Breast epithelium (tissue), 4 donors: Measurements from ENCODE around the gene FBXL22. TPM values are rescaled to one million over a fixed set of nuclear protein-coding genes. Genes with fewer than 3 reads are reported as not detected.

Source experiments
- DNase-seq, 2 donors: peaks; one replicate each; pipeline ENCODE4 v3.0.0-alpha.2; 2019; ENCODE audit warnings: low spot score in 2 of 2
- H3K27ac ChIP-seq, 2 donors: fragments of 200-600 bp; sonication (generic) in 1 of 2; one replicate each; pipeline ENCODE4 v1.5.1; 2016 to 2019; ENCODE audit warnings: mild to moderate bottlenecking in 1 of 2
- H3K27me3 ChIP-seq, 2 donors: fragments of 200-600 bp; sonication (generic) in 1 of 2; one replicate each; pipeline versions ENCODE4 v1.5.1 to v1.6.0; 2017 to 2019; ENCODE audit warnings: control low read depth in 1 of 2, mild to moderate bottlenecking in 1 of 2
- H3K36me3 ChIP-seq: fragments of 200-600 bp; one replicate; pipeline ENCODE4 v1.5.1; 2019
- H3K4me1 ChIP-seq, 2 donors: fragments of 200-600 bp; sonication (generic); one replicate each; pipeline ENCODE4 v1.5.1; 2016 to 2019; ENCODE audit warnings: control low read depth in 1 of 2
- H3K4me3 ChIP-seq, 3 donors: fragments of 200-600 bp; sonication (generic); 1 replicate in 2 of 3; 2 replicates in 1 of 3; pipeline ENCODE4 v1.5.1; 2016 to 2019; ENCODE audit warnings: mild to moderate bottlenecking in 3 of 3, moderate library complexity in 2 of 3
- H3K9me3 ChIP-seq, 2 donors: fragments of 200-600 bp; sonication (generic) in 1 of 2; one replicate each; pipeline ENCODE4 v1.5.1; 2016 to 2019; ENCODE audit warnings: control low read depth in 1 of 2
- POLR2A ChIP-seq: fragments of 450-650 bp; IDR thresholded peaks from one replicate; pipeline ENCODE4 v1.6.1; 2016; ENCODE audit warnings: antibody characterized with exemption, mild to moderate bottlenecking, moderate library complexity
- POLR2AphosphoS5 ChIP-seq, 3 donors: sonication (generic); formaldehyde crosslinking; IDR thresholded peaks; one replicate each; pipeline ENCODE4 v1.6.1; 2017; ENCODE audit warnings: antibody characterized with exemption in 3 of 3
- intact Hi-C: fragments of 100-400 bp; cut with DNase I; formaldehyde crosslinking; loops from one replicate; pipeline ENCODE4 v1.15.1; 2023; ENCODE audit warnings: low total_unique reads
- total RNA-seq, 3 donors: library from RNA; depleted of rRNA; stranded (reverse); fragments of >200 nt; gene quantifications; one replicate each; pipeline ENCODE4 v1.1.0, GENCODE V29; 2016
- TF ChIP-seq, protein P1 (sequence below), 3 donors: fragments of 450-650 bp; IDR thresholded peaks; one replicate each; pipeline ENCODE4 v1.5.1; 2016 to 2017; ENCODE audit warnings: antibody characterized with exemption in 3 of 3, mild to moderate bottlenecking in 3 of 3, moderate library complexity in 3 of 3

The FBXL22 gene
- total RNA-seq, 3 donors from 2014 or later, result 0.64 to 3.5 (median 2.0) TPM

DNA sequence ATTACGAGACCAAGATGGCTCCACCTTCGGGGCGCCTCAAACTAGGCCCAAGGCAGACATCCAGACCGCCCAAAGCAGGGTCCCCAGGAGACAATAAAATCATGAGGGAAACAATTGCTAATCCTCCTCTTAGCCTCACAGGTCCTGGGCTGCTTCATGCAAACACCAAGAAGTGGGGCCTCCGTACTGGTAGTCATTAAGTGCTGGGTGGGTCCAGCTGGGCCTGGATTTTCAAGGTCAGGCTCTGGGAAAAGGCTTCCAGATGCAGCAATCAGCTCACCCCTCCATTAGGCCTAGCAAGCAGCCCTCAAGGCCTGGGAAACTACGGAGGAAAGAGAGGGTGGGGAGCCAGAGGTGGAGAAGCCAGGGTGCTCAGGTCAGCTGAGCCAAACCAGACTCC is 634 bp downstream of the FBXL22 start:
- H3K27ac ChIP-seq, result peak overlapping the region; percentile 86 to 87
- TF ChIP-seq, protein P1, sequence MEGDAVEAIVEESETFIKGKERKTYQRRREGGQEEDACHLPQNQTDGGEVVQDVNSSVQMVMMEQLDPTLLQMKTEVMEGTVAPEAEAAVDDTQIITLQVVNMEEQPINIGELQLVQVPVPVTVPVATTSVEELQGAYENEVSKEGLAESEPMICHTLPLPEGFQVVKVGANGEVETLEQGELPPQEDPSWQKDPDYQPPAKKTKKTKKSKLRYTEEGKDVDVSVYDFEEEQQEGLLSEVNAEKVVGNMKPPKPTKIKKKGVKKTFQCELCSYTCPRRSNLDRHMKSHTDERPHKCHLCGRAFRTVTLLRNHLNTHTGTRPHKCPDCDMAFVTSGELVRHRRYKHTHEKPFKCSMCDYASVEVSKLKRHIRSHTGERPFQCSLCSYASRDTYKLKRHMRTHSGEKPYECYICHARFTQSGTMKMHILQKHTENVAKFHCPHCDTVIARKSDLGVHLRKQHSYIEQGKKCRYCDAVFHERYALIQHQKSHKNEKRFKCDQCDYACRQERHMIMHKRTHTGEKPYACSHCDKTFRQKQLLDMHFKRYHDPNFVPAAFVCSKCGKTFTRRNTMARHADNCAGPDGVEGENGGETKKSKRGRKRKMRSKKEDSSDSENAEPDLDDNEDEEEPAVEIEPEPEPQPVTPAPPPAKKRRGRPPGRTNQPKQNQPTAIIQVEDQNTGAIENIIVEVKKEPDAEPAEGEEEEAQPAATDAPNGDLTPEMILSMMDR (IDR thresholded peaks at IDR 0.05), result no peak
- TF ChIP-seq POLR2AphosphoS5 (IDR thresholded peaks at IDR 0.05) (no peak), POLR2A (no peak)
- intact Hi-C loops, result no loop called here
- peak overlapping the region; percentile 0 to 53 (median 36) for H3K4me3 ChIP-seq
- H3K9me3 ChIP-seq, result no peaks in the 10 kb centered on the region
- H3K36me3 ChIP-seq, result no peaks in the 10 kb centered on the region
- no peaks in the 10 kb centered on the region for H3K27me3 ChIP-seq
- DNase-seq, result no peak
- peaks cover 6 to 10% of the 10 kb centered on the region in 2 donors for H3K4me1 ChIP-seq

DNA sequence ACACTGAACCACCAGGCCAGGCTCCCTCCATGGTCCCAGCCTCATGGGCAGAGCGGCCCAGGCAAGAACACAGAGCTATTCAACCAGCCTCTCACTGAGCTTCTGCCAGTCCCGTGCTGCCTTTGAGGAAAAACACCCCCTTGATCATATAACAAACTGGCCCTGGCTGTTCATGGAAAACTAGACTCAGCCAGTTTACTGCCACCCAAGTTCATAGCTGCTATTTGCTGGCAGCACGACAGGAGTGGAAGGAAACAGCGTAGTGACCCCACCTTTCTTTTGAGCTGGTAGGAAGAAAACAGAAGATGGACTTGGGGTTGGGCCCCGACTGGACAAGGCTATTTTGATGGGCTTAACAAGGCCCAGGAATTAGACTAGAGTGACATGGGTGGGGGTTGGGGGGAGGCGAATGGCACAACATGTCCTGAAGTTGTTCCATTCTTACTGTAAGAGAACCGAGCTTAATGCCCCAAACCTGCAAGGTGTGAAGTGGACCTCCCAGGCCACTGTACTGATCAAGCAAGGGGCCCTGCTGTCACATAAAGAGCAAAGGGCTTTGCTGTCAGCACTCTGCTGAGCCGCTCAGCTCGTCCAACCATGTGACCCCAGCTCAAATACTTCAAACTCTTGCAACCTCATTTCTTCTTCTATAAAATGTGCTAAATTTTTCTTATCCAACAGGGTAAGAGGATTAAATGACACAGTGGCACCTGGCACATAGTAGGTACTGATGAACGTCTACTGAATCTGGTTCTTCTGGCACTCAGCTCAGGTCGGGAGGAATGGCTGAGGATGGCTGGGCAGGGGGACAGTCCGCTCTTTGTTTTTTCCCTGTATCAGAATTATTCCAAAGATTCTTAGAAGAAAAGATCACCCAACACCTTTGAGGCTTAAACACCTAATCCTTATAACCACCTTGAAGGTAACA is 1.6 kb downstream of the FBXL22 start:
- no peaks in the 10 kb centered on the region for H3K27me3 ChIP-seq
- peaks cover 6 to 10% of the 10 kb centered on the region in 2 donors for H3K4me1 ChIP-seq
- H3K36me3 ChIP-seq, result no peaks in the 10 kb centered on the region
- no peak for TF ChIP-seq POLR2A
- TF ChIP-seq, protein P1 (IDR thresholded peaks at IDR 0.05), result no peak
- DNase-seq, result no peak
- no peaks in the 10 kb centered on the region for H3K9me3 ChIP-seq
- H3K27ac ChIP-seq, result peak overlapping the region; percentile 86 to 87
- peak overlapping the region in 2 of 3 donors; percentile 82 to 90 for H3K4me3 ChIP-seq
- intact Hi-C loops, result no loop called here

DNA sequence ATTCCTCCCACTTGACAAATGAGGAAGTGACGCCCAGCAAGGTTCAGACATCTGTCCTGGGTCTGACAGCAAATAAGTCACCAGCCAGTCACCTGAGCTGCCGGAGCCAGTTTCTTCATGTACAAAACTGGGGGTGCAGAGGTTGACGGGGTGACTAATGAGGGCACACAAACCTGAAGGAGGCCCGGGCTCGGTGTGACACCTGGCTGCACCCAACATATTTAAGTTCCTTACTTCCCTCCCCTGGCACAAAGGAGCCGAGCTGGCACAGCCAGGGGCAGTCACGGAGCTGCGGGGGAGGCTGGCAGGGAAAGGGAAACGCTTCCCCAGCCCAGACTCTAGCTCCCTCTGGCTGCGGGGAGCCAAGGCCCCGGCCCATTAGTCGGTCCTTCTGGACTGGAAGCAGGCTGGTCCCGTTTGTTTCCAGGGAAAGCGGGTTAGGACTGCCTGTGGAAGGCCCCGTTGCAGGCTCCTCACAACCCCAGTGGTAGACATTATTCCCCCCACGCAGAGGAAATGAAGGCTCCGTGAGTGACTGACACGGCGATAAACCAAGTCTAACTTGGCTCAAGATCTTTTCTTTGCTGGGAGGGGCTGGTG is 2.3 kb downstream of the FBXL22 start:
- TF ChIP-seq, protein P1 (IDR thresholded peaks at IDR 0.05), result peak in 2 of 3 donors; percentile 51 to 72
- peak in 1 of 3 donors; percentile 15 for TF ChIP-seq POLR2AphosphoS5 (IDR thresholded peaks at IDR 0.05)
- TF ChIP-seq POLR2A, result no peak
- H3K4me3 ChIP-seq, result peak overlapping the region; percentile 58 to 90 (median 82)
- H3K4me1 ChIP-seq, result peaks cover 6 to 10% of the 10 kb centered on the region in 2 donors
- intact Hi-C loops, result no loop called here
- H3K9me3 ChIP-seq, result no peaks in the 10 kb centered on the region
- H3K27ac ChIP-seq, result peak overlapping the region; percentile 86 to 87
- H3K27me3 ChIP-seq, result no peaks in the 10 kb centered on the region
- peak; percentile 73 to 81 for DNase-seq
- no peaks in the 10 kb centered on the region for H3K36me3 ChIP-seq

DNA sequence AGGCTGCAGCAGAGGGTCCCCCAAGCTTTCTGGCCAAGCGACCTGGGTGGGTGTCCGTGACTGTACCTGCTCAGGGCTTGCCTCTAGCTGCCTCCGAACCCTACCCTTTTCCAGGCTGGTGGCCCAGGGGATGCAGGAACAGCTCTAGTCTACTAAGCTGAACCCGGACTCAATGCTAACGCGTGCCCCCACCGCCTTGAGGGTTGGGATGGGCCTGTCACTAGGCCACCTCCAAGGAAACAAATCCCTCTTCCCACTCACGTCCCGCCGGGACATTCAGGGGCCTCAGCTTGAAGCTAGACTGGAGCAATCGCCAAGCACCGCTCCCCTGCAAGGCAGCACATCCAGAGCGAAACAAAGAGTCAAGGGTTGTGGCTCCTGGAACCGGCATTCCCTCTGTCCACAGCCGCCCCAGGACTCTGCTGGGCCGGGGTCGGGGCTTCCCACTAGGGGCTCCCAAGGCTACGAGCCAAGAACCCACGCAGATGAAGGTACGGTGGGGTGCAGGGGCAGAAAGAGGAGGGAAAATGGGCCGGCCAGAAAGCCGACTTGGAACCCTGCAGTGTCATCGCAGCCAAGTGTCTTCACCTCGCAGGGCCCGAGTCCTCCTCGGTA is 2.9 kb downstream of the FBXL22 start:
- H3K36me3 ChIP-seq, result no peaks in the 10 kb centered on the region
- no peak for DNase-seq
- H3K4me1 ChIP-seq, result peaks cover 6 to 10% of the 10 kb centered on the region in 2 donors
- intact Hi-C loops, result no loop called here
- H3K27me3 ChIP-seq, result no peaks in the 10 kb centered on the region
- H3K9me3 ChIP-seq, result no peaks in the 10 kb centered on the region
- peak overlapping the region; percentile 58 to 90 (median 82) for H3K4me3 ChIP-seq
- H3K27ac ChIP-seq, result peak overlapping the region; percentile 86 to 87
- TF ChIP-seq, protein P1 (IDR thresholded peaks at IDR 0.05), result no peak
- TF ChIP-seq POLR2A (no peak), POLR2AphosphoS5 (IDR thresholded peaks at IDR 0.05) (no peak)
